HT1080 (cell line): ENCODE data around the gene DENND1A. TPM values are rescaled to one million over a fixed set of nuclear protein-coding genes. Genes with fewer than 3 reads are reported as not detected.
"Not testable (repeated sequence)": the region's sequence is repeated elsewhere in the genome, so short reads cannot be mapped to it uniquely, and the experiment has no call there.

Source experiments
- DNase-seq: peaks from one replicate; pipeline ENCODE4 v3.0.0-alpha.2; 2015; ENCODE audit warnings: low read depth
- polyA plus RNA-seq, 2 experiments: library from polyadenylated mRNA; depleted of rRNA; stranded (reverse); fragments of >200 nt; gene quantifications; 2 replicates each; pipeline ENCODE4 v1.2.3, GENCODE V29; 2015
- total RNA-seq: library from RNA; depleted of rRNA; stranded (reverse); fragments of >200 nt; shearing (Covaris generic); gene quantifications from 2 replicates; pipeline ENCODE4 v1.2.3, GENCODE V29; 2014; rRNA removed

Gene DENND1A
- 20.5 and 33.6 TPM in 2 replicates for total RNA-seq
- polyA plus RNA-seq (2015; cell fraction: cytosol; rRNA removed): 30.8 and 39.7 TPM in 2 replicates
- polyA plus RNA-seq (2015; cell fraction: nucleus; rRNA removed): 14.3 and 16.4 TPM in 2 replicates

GRCh38 chr9:123929870-123930831 is at the start of gene DENND1A:
DENND1A (minus strand) TSS chr9:123930126; CDS start chr9:123929905, 221 bp downstream.
- peak; percentile 82 for DNase-seq

- DNase-seq: no peak
Observed at GRCh38 chr9:123978981-123979380, 49.1 kb upstream of the DENND1A start.

- DNase-seq: not testable (repeated sequence)
Observed at GRCh38 chr9:123976579-123976978, 46.7 kb upstream of the DENND1A start.

GRCh38 chr9:123975871-123976270 is 45.9 kb upstream of the DENND1A start:
- DNase-seq: no peak

GRCh38 chr9:123974471-123974870 is 44.5 kb upstream of the DENND1A start:
- DNase-seq: no peak

- no peak for DNase-seq
Observed at GRCh38 chr9:123973590-123974223, 43.8 kb upstream of the DENND1A start.

GRCh38 chr9:123972618-123973017 is 42.7 kb upstream of the DENND1A start:
- DNase-seq: no peak

GRCh38 chr9:123967323-123967722 is 37.4 kb upstream of the DENND1A start:
- no peak for DNase-seq

- DNase-seq: no peak
Observed at GRCh38 chr9:123965801-123966686, 36.1 kb upstream of the DENND1A start.

- DNase-seq: no peak
Observed at GRCh38 chr9:123964761-123965160, 34.8 kb upstream of the DENND1A start.

- no peak for DNase-seq
Observed at GRCh38 chr9:123960965-123961364, 31.0 kb upstream of the DENND1A start.

- DNase-seq: no peak
Observed at GRCh38 chr9:123960366-123960765, 30.4 kb upstream of the DENND1A start.

- DNase-seq: no peak
Observed at GRCh38 chr9:123959787-123960186, 29.9 kb upstream of the DENND1A start.

GRCh38 chr9:123957731-123958130 is 27.8 kb upstream of the DENND1A start:
- no peak for DNase-seq

GRCh38 chr9:123957168-123957721 is 27.3 kb upstream of the DENND1A start:
- DNase-seq: no peak

GRCh38 chr9:123955637-123956036 is 25.7 kb upstream of the DENND1A start:
- DNase-seq: no peak

- no peak for DNase-seq
Observed at GRCh38 chr9:123954518-123955280, 24.8 kb upstream of the DENND1A start.

GRCh38 chr9:123952641-123953495 is 22.9 kb upstream of the DENND1A start:
- no peak for DNase-seq

GRCh38 chr9:123948286-123948685 is 18.4 kb upstream of the DENND1A start:
- DNase-seq: no peak
